HG02938 (cell line): ENCODE measurements around the gene DFFB.
"Not testable (repeated sequence)": the region's sequence is repeated elsewhere in the genome, so short reads cannot be mapped to it uniquely, and the experiment has no call there.

ENCODE experiments used
- ATAC-seq: cut with Tn5 transposase; IDR thresholded peaks from one replicate; pipeline ENCODE4 v1.9.1; 2021; ENCODE audit warnings: mild to moderate bottlenecking, moderate library complexity; ENCODE audit not compliant: unreplicated experiment

Gene DFFB

DNA sequence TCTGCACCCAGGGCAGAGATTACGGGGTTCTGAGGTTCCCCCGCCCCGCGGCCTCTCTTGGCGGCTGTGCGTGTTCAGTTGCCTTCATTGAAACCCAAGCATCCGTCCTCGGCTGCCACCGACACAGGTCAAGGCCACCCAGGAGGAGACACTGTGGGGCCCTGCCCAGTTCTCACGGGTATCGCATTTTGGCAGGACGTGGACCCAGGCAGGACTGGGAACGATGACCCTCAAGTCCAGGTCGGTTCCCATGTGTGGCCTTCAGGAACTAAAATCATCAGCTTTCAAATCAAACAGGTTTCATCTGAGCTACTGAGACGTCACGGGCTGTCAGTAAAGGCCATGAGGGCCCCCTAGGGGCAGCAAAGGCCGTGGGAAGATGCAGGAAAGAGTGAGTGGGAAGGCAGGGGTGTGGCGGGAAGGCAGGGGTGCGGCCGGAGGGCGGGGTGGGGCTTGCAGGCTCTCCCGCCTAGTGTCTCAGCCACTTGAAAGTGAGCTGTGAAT is 49.8 kb downstream of the DFFB start:
- ATAC-seq, result no peak

DNA sequence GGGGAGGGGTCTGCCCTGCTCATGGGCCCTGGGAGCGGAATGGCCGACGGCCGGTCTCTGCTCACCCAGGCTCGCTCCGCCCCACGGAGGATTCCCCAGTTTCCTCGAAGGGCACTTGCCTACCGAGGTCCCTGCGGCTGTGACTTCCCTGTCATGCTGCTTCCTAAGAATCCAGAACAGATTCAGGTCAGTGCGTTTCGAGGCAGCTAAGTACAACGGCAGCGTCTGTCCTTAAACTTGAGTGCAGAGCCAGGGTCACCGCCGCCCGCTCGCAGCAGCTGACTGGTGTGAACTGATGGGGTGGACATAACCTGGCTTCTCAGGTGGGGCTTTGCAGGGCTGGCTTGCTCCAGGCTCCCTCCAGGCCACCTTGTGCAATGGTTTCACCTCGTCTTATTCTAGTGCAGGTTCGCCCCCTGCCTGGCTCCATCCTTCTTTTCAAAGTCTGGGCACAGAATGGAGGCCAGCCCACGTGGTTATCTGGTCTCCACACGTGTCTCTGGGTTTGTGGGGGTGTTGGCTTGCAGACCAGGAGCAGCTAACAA is 50.4 kb downstream of the DFFB start:
- no peak for ATAC-seq

DNA sequence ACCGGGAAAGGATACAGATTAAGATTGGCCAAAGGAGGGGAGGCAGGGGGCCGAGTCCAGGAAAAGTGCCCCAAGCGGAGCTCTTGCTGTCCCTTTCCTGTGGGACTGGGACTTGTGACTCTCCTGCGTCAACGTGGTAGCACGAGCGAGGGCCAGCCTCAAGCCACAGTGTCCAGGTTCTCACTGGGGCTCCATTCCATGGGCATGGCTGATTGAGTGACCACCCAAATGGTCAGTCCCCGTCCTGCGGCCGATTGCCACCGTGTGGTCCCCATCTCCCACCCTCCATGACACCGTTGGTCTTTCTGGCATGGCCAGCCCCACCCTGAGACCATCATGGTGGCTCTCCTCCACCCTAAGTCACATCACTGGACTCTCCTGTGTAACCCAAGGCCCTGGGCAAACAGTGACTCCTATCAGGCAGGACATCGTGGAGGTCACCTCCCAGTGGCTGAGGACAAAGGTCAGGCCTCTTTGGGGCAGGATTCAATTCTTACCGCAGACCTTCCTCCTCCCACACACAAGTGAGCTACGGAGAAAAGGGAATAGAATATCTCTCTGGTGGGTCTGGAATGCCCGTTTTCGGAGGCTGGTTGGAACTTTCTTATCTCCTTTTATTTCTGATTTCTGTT is 51.7 kb downstream of the DFFB start:
- no peak for ATAC-seq

DNA sequence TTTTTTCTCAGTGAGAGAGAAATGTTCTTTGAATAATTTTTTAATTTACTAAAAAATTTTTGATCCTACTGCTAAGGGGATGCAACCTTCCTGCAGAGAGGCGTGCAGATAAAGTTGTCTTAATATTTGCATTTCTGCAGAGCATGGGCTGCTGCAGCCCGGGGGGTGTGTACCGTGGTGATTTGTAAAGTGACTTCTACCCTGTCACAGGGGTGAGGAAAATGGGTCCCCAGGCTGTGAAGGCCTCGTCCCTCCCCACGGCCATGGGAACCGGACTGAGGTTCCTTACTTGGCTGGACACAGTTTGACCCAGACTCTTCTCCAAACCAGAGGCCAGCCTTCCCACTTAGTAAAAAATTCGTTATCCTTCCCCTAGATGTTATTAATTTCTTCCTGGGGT is 52.3 kb downstream of the DFFB start:
- ATAC-seq, result no peak

DNA sequence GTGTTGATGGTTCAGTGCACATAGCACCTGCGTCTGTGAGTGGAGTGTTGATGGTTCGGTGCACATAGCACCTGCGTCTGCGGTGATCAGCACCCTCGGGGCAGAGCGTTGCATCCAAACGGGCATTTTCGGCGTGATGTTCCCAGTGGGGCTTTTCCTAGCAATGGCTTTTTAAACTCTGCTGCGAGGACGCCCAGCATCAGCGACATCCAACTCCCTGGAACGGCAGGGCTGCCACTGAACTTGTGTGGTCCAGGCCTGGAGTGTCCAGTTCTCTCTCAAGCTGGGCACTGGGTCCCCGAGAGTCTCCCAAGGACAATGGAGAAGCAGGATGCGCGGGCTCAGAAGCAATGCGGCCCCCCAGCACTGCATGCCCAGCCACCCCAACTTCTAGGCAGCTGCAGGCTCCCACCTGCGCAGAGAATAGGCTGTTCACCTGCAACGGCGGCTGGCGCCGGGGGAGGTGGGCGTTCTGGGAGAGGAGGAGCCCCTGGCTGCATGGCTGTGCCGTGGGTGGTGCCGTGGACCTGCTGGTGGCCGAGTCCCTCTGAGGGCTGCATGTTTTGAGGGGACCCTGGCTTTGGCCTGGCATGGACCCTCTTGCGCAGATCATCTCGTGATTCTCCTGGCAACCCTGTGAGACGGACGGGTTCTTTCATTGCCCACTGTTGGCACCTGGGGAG is 52.9 kb downstream of the DFFB start:
- ATAC-seq, result no peak

DNA sequence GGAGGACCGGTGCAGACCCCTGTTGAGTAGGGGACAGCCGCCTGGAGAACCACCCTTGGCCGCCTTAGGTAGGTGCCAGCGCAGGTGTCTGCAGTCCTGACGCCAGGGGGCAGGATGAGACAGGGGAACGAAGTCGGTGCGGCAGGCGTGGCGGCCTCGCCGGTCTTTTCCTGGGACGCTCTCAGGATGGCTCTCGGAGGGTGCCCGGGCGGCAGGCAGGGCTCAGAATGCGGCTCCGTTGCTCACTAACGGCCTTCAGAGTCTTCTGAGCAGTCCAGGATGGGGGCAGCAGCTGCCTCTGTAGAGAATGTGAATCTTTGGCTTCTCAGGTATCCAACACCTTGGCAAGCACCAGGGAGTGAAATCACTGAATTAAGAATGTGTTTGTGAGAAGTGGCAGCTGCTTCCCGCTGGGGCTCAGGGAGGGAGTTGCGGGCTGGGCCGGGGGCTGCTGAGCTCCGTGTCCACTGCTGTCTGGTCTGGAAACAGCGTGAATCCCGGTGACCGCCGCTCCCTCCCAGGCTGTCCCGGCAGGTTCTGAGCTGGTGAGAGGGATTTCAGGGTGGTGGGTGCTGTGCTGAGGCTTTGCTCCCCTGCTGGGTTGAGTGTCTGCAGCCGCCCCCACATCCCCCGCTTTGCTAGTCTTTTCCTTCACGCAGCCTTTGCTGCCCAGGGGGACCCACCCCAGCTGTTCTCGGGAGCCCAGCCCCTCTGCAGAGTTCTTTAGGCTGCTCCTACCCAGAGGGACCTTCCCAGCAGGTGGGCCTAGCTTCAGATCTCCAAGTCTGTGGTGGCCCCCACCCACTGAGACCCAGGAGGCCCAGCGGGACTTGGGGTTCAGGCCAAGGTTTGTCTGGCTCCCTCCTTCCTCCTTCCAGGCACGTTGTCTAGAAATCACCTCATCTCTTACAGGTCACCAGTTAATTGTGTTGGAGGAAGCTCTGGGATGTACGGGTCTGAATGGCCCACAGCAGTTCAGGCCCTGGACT is 53.9 kb downstream of the DFFB start:
- ATAC-seq, result peak; percentile 61

DNA sequence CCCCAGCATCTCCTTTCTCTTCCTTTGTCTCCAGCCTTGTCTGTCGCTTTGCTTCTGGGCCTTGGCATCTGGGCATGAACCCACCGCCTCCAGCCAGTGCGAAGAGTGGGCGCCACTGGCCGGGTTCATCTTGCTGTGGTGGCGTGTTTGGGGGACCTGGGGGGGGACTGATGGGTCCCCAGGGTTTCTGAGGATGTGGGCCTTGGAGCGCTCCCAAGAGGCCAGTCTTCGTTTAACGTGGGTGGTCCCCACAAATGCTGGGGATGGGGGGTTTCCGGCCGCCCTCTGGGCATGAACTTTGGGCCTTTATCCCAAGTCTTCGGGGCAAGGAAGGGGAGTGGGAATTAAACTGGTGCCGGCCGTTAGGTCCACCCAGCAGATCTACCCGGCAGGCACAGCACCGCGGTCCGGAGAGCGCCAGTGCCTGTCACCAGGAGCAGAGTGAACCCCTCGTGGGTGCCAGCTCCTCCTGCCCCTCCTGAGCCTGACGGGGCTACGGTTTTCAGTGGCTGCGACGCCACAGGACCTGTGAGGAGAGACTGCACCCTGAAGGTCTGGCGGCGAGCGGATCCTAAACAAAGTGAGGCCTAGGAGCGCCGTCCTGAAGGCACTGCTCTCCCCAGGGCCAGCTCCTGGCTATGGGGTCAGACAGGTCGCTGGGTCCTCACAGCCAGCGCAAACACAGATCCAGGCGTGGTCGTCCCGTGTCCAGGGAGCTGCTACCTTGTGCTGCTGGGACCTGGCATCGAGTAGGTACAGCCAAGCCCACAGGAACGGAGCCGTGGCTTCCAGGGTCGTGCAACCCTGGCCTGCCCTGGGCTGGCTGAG is 54.9 kb downstream of the DFFB start:
- ATAC-seq, result no peak

DNA sequence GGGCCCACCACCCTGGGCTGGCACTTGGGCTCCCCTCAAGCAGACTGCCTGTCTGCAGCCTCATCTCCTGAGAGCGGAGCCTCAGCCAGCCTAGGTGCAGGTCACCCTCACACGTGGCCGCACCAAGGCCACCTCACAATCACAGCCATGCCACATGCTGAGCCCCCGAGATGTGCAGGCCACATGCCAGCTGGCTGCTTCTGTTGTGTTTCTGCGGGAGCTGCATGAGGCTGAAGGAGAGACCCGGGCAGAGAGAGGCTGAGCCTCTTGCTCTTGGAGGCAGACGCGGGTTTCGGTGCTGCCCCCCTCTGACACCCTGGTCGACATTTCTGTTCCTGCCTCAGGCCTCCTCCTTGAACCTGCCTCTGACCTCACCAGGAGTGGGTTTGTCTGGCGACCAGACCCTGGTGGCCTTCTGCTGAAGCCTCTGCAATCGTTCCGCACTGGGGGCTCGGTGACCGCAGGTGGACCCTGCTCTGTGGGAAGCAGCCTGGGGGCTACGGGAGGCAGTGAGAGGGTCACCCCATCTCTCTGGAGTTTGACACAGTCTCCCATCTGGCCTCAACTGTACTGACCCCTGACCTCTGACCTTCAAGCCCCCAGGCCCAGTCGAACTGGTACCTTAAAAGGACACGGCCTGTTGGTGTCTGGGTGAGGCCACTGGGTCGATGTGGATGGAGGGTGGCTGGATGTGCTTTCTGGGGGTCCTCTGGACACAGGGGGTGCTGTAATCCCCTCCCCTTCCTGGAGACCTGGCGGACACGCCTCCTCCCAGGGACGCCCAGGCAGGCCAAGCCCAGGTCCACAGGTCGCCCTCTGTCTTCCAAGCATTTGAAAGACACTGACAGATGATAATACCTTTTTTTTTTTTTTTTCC is 55.8 kb downstream of the DFFB start:
- ATAC-seq, result no peak

DNA sequence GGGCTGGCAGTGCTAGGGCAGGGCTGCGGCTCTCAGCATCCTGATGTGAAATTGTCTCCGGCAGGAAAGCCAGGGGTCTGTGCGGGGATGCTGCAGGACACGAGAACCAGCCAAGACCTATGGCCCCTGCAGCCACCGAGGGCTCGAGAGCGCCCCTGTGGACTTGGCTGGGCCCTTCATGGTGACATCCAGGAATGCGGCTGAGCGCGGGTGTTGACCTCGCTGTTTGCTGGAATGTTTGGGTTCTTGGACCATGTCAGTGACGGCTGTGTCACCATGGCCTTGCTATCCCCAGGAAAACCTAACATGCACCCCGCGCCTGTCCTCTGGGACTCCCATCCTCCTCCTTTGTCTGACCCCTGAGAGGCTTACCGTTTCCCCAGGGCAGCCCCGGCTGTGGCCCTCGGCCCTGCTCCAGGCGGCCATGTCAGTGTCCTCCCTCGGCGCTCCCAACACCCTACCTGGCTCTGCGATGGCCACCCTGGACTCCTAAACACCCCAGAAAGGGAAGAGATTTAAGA is 57.1 kb downstream of the DFFB start:
- ATAC-seq, result no peak

DNA sequence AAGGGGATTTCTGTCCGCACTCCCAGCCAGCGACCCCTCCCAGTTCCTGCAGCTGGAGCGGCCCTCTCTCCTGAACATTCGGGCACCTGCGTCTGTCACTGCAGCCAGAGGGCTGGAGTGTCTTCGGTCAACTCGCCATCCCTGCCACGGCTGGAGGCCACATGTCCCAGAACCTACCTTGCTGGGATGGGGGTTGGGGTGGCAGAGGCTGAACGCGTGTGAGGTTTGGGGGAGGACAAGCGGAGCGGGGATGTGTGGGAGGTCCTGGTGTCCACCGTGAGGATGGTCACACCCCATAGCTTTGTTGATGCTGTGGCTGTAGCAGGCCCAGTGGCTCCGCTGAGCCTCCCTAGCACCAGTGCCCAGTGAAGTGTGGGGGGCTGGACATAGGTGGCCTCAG is 57.6 kb downstream of the DFFB start:
- no peak for ATAC-seq

DNA sequence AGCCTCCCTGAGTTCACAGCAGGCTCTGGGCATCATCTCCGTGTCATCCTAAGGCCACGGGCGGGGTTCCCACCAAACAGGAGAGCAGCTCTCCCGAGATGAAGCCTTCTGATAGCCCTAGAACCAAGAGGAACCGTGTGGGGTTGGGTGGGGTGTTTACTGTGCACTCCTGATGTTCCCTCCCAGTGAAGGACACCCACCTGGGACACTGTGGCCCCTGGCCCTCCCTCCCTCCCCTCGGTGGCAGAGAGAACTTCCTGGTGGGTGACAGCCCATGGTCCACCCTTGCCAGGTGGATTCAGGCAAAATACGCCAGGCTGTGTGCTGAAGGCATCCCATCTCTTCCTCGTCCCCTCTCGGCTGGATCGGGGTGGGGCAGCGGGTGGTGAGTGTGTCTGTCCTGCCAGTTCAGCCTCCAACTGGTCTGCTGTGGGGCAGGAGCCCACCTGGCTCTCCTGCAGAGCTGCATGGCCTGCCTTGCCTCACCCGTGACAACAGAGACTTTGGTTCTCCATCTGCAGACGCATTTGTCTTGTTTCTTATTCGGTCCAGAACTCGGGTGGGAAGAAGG is 58.4 kb downstream of the DFFB start:
- no peak for ATAC-seq

DNA sequence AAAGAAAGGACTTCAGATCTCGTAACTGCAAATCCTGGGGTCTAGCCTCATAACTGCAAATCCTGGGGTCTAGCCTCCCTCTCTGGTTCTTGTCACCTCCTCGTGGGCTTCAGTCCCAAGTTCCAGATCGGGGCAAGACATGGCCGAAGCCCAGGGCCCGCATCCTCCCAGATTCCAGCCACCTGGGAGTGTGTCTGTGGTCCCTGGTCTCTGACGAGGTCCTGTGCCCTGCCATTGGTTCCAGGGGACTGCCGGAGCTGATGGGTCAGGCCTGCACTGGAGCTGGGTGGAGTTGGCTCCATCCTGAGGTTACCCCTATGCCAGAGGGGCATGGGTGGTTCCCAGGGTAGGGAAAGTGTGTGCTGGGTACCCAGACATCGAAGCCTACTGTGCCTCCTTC is 60.5 kb downstream of the DFFB start:
- no peak for ATAC-seq

DNA sequence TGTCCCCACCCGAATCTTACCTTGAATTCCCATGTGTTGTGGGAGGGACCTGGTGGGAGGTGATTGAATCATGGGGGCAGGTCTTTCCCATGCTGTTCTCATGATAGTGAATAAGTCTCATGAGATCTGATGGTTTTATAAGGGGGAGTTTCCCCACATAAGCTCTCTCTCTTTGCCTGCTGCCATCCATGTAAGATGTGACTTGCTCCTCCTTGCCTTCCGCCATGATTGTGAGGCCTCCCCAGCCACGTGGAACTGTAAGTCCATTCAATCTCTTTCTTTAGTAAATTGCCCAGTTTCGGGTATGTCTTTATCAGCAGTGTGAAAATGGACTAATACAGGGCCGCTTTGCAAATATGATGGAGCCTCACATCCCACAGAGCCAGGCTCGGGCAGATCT is 61.1 kb downstream of the DFFB start:
- not testable (repeated sequence) for ATAC-seq

DNA sequence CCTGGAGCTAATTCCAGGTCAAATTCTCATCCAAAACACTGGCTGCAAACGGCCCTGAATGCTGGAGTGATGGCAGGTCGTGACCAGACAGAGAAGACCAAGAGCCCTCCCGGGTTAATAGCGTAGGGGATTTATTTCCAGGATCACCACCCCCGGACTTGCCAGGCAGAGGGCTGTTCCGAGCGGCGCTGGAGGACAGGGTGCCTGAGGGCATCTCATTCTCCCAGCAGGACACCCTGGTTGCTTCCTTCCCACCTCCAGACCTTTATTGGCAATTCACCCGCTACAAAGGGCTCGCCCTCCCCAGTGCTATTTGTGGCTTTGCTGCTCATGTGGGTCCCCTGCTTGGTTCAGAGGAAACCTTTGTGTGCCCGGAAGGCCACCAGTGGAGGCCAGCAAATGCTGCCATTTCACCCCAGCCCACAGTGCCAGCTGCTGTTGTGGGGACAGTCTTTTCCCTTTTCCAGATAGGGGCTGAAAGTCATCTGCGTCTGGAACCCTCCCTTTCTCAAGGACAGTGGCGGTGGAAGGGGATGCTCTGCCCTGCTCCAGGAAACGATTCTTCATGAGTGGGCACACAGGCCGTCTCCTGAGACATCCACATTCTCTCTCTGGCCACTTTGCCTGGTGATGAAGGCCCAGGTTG is 61.8 kb downstream of the DFFB start:
- no peak for ATAC-seq

DNA sequence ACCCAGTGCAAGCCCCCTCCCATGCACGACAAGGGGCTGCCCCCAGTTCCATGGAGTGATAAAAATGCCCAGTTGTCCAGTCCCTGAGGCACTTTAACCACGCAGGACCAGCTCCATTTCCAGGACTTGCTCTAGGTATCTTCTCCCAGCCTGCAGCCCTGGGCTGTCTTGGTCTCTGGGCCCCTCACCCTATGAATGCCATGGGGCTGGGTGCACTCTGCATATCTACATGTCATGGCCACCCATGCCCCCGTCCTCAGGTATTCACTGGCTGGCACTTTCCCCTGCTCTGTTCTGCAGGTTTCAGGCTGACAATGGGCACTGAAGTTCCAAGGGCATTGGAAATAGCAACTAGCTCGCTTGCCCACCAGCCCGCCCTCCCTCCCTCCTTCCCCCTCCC is 62.4 kb downstream of the DFFB start:
- ATAC-seq, result no peak

DNA sequence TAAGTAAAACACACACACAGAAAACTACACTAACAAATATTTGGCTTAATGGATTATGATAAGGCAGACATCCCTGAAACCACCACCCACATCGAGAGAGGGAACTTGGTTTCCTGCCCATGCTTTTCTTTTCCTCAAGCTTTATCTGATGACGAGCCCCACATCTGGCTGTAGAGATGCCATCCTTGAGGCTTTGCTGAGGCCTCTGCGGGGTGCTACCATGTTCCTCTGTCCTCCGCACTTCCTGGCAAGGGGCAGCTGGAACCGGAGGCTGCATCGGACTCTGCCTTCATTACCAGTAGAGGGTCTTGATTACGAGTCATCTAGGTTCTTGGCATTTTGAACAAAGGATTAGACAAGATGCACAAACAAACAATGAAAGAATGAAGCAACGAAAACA is 64.5 kb downstream of the DFFB start:
- ATAC-seq, result no peak

DNA sequence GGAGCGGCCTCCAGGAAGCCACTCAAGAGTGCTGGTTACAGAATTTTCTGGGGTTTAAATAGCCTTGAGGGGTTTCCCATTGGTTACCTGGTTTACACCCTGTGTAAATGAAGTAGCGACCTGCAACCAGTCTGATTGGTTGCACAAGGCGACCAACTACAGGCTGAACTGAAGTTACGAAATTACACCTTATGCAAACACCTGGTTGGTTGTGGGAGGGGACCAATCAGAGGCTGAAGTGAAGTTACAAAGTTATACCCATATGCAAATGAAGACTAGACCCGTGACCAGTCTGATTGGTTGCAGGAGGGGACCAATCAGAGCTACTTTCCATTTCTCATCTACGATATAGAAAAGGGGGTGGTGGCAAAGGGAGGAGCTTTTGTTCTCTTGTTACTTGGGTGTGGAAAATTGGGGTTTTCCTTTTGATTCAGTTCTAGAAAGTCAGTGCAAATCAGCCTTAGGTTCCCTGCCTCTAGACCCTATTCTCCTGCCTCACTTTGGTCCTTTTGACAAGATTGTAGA is 65.0 kb downstream of the DFFB start:
- ATAC-seq, result no peak

DNA sequence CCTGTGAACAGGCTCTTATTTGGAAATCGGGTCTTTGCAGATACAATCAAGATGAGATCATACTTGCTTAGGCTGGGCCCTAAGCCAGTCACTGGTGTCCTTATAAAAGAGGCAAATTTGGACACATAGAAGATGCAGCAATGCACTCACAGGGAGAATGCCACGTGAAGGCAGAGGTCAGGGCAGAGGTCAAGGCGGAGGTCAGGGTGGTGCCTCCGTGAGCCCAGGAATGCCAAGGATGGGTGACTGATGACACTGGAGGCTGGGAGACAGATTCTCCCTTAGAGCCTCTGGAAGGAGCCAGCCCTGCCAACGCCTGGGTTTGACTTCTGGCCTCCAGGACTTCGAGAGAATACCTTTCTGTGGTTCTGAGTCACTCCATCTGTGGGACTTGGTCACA is 65.6 kb downstream of the DFFB start:
- ATAC-seq, result no peak
